GM20431 (cell line): ENCODE measurements around the gene LRRC4C.
"Not testable (repeated sequence)": the region's sequence is repeated elsewhere in the genome, so short reads cannot be mapped to it uniquely, and the experiment has no call there.

Experiments
- in situ Hi-C: fragments of 300-500 bp; cut with MseI, MboI; formaldehyde crosslinking; loops from one replicate; pipeline ENCODE4 v1.15.0; 2020; ENCODE audit warnings: low sequenced_read_pairs; ENCODE audit not compliant: unreplicated experiment

The LRRC4C gene

GRCh38 chr11:41051919-41052635, 407.4 kb downstream of the LRRC4C start:
- in situ Hi-C loops = no loop called here

GRCh38 chr11:41050791-41051190, 408.7 kb downstream of the LRRC4C start:
- in situ Hi-C loops = no loop called here

- in situ Hi-C loops = no loop called here
These were observed 412.2 kb downstream of the LRRC4C start for GRCh38 chr11:41047229-41047628.

- in situ Hi-C loops = no loop called here
These were observed 414.2 kb downstream of the LRRC4C start for GRCh38 chr11:41045266-41045665.

GRCh38 chr11:41044747-41045146, 414.7 kb downstream of the LRRC4C start:
- in situ Hi-C loops = no loop called here

GRCh38 chr11:41042688-41043087, 416.8 kb downstream of the LRRC4C start:
- in situ Hi-C loops = no loop called here

GRCh38 chr11:41040474-41040873, 419.0 kb downstream of the LRRC4C start:
- in situ Hi-C loops = no loop called here

GRCh38 chr11:41039592-41039991, 419.9 kb downstream of the LRRC4C start:
- in situ Hi-C loops = no loop called here

GRCh38 chr11:41031551-41032060, 427.8 kb downstream of the LRRC4C start:
- in situ Hi-C loops = no loop called here

GRCh38 chr11:41020259-41020658, 439.2 kb downstream of the LRRC4C start:
- in situ Hi-C loops = no loop called here

- in situ Hi-C loops = not testable (repeated sequence)
These were observed 439.8 kb downstream of the LRRC4C start for GRCh38 chr11:41019666-41020065.

GRCh38 chr11:41018224-41018623, 441.2 kb downstream of the LRRC4C start:
- in situ Hi-C loops = no loop called here

GRCh38 chr11:41010361-41011050, 448.9 kb downstream of the LRRC4C start:
- in situ Hi-C loops = no loop called here

- in situ Hi-C loops = no loop called here
These were observed 453.5 kb downstream of the LRRC4C start for GRCh38 chr11:41005986-41006385.

GRCh38 chr11:41003339-41004282, 455.8 kb downstream of the LRRC4C start:
- in situ Hi-C loops = no loop called here

- in situ Hi-C loops = no loop called here
These were observed 460.5 kb downstream of the LRRC4C start for GRCh38 chr11:40998920-40999319.

GRCh38 chr11:40987776-40988435, 471.5 kb downstream of the LRRC4C start:
- in situ Hi-C loops = no loop called here

- in situ Hi-C loops = no loop called here
These were observed 473.1 kb downstream of the LRRC4C start for GRCh38 chr11:40986320-40986719.

GRCh38 chr11:40975076-40975475, 484.4 kb downstream of the LRRC4C start:
- in situ Hi-C loops = no loop called here
